Epidermal melanocyte (primary cell): ENCODE data around the gene ELF5.

Experiments used
- DNase-seq: peaks from one replicate; pipeline ENCODE4 v3.0.0; 2011; ENCODE audit warnings: low spot score; ENCODE audit not compliant: insufficient read length

The ELF5 gene

GRCh38 chr11:34522188-34522587 is 8.6 kb upstream of the ELF5 start:
- no peak for DNase-seq

- DNase-seq = no peak
These were observed 7.7 kb upstream of the ELF5 start for GRCh38 chr11:34521265-34521664.

GRCh38 chr11:34519595-34520235 is 6.1 kb upstream of the ELF5 start:
- DNase-seq = no peak

GRCh38 chr11:34516247-34517040 is 2.9 kb upstream of the ELF5 start:
- no peak for DNase-seq

GRCh38 chr11:34514597-34514996 is 1.0 kb upstream of the ELF5 start:
- DNase-seq = no peak

- peak; percentile 49 for DNase-seq
These were observed 533 bp downstream of the ELF5 start for GRCh38 chr11:34512840-34513681.

GRCh38 chr11:34510673-34511072 is 2.9 kb downstream of the ELF5 start:
- no peak for DNase-seq

- no peak for DNase-seq
These were observed 3.4 kb downstream of the ELF5 start for GRCh38 chr11:34510218-34510617.

GRCh38 chr11:34509336-34509876 is 4.2 kb downstream of the ELF5 start:
- no peak for DNase-seq

GRCh38 chr11:34508524-34508923 is 5.1 kb downstream of the ELF5 start:
- DNase-seq = no peak

- no peak for DNase-seq
These were observed 6.0 kb downstream of the ELF5 start for GRCh38 chr11:34507610-34508009.

GRCh38 chr11:34507156-34507555 is 6.4 kb downstream of the ELF5 start:
- no peak for DNase-seq

- no peak for DNase-seq
These were observed 7.7 kb downstream of the ELF5 start for GRCh38 chr11:34505874-34506273.

- DNase-seq = no peak
These were observed 10.6 kb downstream of the ELF5 start for GRCh38 chr11:34502949-34503348.

- DNase-seq = no peak
These were observed 11.6 kb downstream of the ELF5 start for GRCh38 chr11:34501949-34502348.

GRCh38 chr11:34501500-34501899 is 12.1 kb downstream of the ELF5 start:
- peak; percentile 43 for DNase-seq

- no peak for DNase-seq
These were observed 13.7 kb downstream of the ELF5 start for GRCh38 chr11:34499719-34500500.

- DNase-seq = no peak
These were observed 17.7 kb downstream of the ELF5 start for GRCh38 chr11:34495724-34496377.

GRCh38 chr11:34495239-34495723 is 18.3 kb downstream of the ELF5 start:
- no peak for DNase-seq

- DNase-seq = no peak
These were observed 19.5 kb downstream of the ELF5 start for GRCh38 chr11:34493926-34494595.
